GM23338 (cell line): Measurements from ENCODE around the gene EMID1.

Experiments
- CREB1 ChIP-seq: fragments of 250-450 bp; sonication (Bioruptor Pico); IDR thresholded peaks from 2 replicates; pipeline ENCODE4 v1.5.0; 2020; ENCODE audit warnings: low read depth, mild to moderate bottlenecking, moderate library complexity
- CTCF ChIP-seq, 2 experiments: fragments of 200-600 bp in 1 of 2; sonication (generic) in 1 of 2; conservative IDR thresholded peaks; 2 replicates each; pipeline versions ENCODE4 v1.5.1 to v1.6.1; 2016 to 2017; ENCODE audit warnings: antibody characterized with exemption in 2 of 2, low read depth in 2 of 2, mild to moderate bottlenecking in 2 of 2, moderate library complexity in 1 of 2
- EZH2 ChIP-seq: fragments of 200-600 bp; sonication (generic); IDR thresholded peaks from one replicate; pipeline ENCODE4 v1.8.0; 2017; ENCODE audit warnings: antibody characterized with exemption, mild to moderate bottlenecking, low read depth; ENCODE audit not compliant: unreplicated experiment

GRCh38 chr22:29157759-29158535 lies 47.7 kb upstream of the EMID1 start:
- TF ChIP-seq CTCF (conservative IDR thresholded peaks at IDR 0.05; ENCODE audit: low read depth in 2 of 2) (no peak), CREB1 (CRISPR knock-in tag) (no peak), EZH2 (no peak)
